Keratinocyte (primary cell): ENCODE measurements around the gene DLG4.

Source experiments
- EZH2 ChIP-seq: IDR thresholded peaks from one replicate; pipeline ENCODE4 v1.6.1; 2012; ENCODE audit warnings: inconsistent platforms, mild to moderate bottlenecking, low read length, moderate library complexity
- TF ChIP-seq, protein P1 (sequence below), 3 experiments: IDR thresholded peaks in 1 of 3; conservative IDR thresholded peaks in 1 of 3; optimal IDR thresholded peaks in 1 of 3; 2 replicates in 2 of 3; 3 replicates in 1 of 3; pipeline versions ENCODE3 to v1.5.1; 2011; ENCODE audit warnings: low read length in 3 of 3, mild to moderate bottlenecking in 3 of 3, moderate library complexity in 2 of 3, control low read depth in 1 of 3, inconsistent platforms in 1 of 3; ENCODE audit not compliant: insufficient read depth in 2 of 3; ENCODE audit errors: extremely low read depth in 1 of 3

DNA sequence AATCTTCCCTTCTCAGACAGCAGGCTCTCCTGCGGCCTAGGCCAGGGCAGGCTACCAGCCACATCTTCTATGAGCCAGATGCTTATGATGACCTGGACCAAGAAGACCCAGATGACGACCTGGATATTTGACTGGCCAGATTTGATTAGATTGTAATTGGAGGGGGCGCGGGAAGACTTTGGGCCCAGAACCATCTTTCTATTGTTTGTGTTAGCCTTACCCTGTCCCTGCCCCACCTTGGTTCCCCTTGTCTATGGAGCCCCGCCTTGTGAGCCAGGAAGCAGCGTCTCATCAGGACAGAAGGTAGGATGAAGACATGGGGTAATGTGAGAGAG is 39.9 kb upstream of the DLG4 start:
- TF ChIP-seq, protein P1, sequence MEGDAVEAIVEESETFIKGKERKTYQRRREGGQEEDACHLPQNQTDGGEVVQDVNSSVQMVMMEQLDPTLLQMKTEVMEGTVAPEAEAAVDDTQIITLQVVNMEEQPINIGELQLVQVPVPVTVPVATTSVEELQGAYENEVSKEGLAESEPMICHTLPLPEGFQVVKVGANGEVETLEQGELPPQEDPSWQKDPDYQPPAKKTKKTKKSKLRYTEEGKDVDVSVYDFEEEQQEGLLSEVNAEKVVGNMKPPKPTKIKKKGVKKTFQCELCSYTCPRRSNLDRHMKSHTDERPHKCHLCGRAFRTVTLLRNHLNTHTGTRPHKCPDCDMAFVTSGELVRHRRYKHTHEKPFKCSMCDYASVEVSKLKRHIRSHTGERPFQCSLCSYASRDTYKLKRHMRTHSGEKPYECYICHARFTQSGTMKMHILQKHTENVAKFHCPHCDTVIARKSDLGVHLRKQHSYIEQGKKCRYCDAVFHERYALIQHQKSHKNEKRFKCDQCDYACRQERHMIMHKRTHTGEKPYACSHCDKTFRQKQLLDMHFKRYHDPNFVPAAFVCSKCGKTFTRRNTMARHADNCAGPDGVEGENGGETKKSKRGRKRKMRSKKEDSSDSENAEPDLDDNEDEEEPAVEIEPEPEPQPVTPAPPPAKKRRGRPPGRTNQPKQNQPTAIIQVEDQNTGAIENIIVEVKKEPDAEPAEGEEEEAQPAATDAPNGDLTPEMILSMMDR (optimal IDR thresholded peaks at IDR 0.05 in 1 of 3, IDR thresholded peaks at IDR 0.05 in 1 of 3, conservative IDR thresholded peaks at IDR 0.05 in 1 of 3; ENCODE audit: extremely low read depth in 1 of 3, insufficient read depth in 2 of 3, low read length in 3 of 3), result no peak
- no peak for TF ChIP-seq EZH2
